CD4-positive, alpha-beta T cell treated with Interleukin-12 subunit alpha and Interleukin-12 subunit beta, for 1 hour (primary cell): ENCODE measurements around the gene PLA2G4F.

Source experiments
- DNase-seq: peaks from one replicate; pipeline ENCODE4 v3.0.0-alpha.2; 2020

The PLA2G4F gene, protein sequence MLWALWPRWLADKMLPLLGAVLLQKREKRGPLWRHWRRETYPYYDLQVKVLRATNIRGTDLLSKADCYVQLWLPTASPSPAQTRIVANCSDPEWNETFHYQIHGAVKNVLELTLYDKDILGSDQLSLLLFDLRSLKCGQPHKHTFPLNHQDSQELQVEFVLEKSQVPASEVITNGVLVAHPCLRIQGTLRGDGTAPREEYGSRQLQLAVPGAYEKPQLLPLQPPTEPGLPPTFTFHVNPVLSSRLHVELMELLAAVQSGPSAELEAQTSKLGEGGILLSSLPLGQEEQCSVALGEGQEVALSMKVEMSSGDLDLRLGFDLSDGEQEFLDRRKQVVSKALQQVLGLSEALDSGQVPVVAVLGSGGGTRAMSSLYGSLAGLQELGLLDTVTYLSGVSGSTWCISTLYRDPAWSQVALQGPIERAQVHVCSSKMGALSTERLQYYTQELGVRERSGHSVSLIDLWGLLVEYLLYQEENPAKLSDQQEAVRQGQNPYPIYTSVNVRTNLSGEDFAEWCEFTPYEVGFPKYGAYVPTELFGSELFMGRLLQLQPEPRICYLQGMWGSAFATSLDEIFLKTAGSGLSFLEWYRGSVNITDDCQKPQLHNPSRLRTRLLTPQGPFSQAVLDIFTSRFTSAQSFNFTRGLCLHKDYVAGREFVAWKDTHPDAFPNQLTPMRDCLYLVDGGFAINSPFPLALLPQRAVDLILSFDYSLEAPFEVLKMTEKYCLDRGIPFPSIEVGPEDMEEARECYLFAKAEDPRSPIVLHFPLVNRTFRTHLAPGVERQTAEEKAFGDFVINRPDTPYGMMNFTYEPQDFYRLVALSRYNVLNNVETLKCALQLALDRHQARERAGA

DNA sequence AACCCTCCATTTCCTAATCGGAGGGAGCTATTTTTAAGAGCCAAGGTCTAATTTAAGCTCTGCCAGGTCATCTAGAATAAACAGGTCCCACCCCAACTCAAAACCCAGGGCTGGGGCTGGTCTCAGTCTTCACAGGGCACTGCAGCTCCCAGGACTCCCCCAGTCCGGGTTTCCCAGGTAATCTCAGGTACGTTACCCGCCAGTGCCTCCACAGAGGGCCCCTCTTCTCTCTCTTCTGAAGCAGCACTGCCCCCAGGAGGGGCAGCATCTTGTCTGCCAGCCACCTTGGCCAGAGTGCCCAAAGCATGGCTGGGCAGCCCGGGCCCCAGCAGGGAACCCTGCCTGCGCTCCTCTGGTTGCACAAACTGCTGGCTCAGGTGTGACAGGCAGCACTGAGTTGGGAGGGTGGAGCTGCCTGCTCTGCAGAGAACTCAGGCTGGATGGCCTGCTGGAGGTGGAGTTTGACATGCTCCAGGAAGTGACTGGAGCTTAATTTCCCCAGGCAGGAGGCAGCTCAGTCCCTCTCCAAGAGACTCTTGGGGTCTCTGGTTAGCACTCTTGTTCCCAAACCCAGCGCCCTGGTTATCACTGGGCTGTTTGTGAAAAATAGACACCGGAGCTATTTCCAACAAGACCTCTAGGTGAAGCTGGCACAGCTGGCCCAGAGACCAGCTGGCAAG lies at the start of gene PLA2G4F:
Gene PLA2G4F, minus strand, starts transcription at position 394 of the 680 bp plus-strand sequence. Its CDS starts 87 bp downstream, at position 307.
- DNase-seq, result no peak

DNA sequence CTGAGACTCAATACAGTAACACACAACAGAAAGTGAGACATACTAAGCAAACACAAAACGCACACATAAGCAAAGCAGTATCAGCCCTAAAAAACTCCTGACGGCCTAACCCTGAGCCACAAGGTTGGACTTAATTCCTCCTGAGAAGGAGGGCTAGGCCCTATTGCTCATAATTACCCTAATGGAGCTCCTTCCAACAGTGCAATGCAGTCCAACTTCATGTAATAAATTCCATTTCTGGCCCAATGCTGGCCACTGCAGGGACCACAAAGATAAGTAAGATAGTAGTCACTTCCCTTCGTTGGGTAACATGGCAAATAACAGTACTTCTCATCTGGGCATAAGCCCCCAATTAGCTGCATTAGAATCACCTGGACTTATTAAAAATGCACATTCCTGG lies 47.5 kb upstream of the PLA2G4F start:
- no peak for DNase-seq

DNA sequence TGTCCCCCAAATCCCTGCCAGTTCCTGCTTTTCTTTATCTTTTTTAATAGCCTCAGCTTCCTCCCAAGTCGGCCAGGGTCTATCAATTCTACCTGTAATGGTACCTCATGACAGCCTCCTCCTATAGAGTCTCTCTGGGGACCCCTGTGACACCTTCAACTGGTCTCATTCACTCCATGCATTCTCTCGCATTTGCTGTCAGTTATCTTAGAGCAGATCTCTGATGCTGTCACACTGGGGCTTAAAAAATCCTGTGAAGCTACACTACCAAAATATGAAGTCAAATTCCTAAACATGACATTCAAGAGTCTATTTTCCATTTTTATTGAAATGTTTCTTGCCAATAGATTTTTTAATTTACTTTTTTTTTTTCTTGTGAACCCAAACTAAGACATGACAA lies 46.2 kb upstream of the PLA2G4F start:
- no peak for DNase-seq

DNA sequence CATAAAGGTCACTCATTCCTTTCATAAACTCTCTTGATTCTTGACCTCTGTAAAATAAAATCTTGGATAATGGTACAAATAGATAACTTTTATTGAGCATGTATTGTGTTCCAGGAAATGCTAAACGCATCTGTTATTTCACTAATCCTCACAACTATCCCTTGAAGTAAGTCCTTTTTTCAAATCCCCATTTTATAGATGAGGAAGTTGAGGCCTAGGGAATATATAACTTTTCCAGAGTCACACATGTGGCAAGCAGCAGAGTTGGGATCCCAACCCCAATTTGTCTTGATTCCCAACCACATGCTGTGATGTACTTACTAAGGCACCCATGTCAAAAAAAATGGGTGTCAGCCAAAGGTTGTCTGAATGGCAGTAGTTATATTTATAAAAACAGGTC lies 45.4 kb upstream of the PLA2G4F start:
- DNase-seq, result no peak

DNA sequence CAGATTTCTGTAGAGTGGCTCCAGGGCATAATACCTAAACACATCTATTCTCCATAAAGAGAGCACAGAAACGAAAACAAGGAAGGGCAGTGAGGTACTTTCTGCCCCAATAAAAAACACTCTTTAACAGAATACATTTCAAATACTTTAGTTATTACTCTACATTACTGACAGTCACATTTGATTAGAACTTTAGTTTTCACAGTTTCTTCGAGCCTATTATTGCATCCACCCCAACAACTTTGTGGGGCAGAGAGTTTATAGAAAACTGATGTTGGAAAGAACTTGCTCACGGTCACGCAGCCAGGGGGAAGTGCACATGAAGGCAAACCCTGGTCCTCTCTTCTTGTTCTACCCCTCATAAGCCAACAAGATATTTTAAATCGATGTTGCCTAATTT lies 42.7 kb upstream of the PLA2G4F start:
- no peak for DNase-seq

DNA sequence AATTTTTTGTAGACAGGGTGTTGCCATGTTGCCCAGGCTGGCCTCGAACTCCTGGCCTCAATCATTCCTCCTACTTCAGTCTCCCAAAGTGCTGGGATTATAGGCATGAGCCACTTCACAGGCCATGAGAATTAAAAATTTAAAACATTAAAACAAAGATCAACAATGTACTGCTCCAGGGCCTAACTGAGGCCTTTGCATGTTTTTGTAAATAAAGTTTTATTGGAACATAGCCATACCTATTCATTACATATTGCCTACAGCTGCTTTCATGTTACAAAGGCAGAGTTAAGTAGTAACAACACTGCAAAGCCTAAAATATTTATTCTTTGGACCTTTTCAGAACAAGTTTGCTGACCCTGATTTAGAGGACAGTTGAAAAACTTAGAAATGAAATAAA lies 42.1 kb upstream of the PLA2G4F start:
- no peak for DNase-seq

DNA sequence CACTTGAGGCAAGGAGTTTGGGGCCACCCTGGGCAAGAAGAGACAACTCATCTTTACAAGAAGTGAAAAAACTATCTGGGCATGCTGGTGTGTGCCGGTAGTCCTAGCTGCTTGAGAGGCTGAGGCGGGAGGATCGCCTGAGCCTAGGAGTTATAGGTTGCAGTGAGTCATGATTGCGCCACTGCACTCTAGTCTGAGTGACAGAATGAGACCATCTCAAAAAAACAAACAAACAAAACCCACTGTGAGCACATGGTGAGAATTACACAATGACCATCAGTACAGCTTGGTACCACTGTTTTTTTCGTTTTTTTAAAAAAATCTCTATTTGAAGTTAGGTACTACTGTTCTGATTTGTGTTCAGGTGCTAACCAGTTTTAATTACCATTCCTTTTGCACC lies 38.1 kb upstream of the PLA2G4F start:
- no peak for DNase-seq

DNA sequence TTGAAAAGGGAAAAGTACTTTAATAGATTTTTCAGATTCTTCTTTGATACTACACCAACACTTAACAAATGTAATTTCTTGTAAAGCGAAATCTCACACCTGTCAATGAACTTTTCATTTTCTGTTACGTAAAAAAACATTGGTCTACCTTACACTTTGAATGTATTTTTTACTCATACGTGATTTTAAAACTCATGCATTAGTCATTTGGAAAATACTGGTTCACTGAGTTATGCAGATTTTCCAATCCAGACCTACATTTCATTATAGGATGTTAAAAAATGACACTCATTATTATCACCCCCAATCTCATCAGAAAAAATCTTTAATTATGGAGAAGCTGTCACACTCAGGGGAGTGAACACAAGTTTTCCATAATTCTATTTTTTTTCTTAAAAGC lies 36.9 kb upstream of the PLA2G4F start:
- DNase-seq, result no peak

DNA sequence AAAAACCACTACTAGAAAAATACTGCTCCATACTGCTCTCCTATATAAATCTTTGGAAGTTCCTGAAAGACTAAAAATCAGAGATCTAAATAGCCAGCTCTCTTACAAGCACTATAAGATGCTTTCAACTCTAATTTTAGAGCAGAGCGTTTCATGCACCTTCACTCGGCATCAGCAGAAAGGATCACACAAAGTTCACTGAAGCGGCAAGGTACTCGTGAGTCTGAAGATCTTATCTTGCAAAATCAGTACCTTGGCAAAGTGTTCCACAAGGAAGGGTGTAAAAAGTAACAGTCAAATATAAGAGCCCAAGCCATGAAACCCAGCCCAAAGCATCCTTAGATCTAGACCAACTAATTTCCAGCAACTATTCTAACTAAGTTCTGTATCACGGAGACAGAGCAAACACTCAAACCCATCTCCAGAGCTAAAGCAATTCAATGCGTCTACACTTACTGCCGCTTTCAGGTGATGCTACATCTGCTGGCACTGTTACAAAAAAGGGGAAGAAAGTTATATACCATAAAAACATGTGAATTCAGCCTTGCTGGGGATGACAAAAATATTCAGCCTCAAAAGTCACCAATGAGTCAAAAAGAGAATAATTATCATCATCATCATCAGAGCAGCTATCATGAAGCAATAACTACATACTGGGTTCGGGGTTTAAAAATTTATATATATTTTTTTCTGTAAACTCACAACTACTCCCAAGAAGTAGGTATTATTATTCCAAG lies 35.3 kb upstream of the PLA2G4F start:
- no peak for DNase-seq

DNA sequence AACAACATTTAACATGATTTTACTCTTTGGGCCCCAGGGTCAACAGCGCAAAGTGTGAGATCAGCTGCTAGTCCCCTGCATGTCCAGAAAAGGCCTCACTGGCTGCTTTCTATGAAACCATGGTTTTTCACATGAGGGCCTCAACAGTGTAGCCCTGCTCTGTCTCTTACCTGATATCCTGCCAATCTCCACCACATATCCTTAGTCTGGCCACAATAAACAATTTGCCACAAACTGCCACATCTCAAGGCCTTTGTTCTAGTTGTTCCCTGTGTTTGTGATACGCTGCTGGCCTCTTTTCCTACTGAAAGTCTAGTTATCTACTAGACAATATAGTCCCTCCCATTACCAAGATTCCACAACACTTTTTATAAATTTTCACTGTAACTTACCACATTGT lies 33.9 kb upstream of the PLA2G4F start:
- DNase-seq, result no peak

DNA sequence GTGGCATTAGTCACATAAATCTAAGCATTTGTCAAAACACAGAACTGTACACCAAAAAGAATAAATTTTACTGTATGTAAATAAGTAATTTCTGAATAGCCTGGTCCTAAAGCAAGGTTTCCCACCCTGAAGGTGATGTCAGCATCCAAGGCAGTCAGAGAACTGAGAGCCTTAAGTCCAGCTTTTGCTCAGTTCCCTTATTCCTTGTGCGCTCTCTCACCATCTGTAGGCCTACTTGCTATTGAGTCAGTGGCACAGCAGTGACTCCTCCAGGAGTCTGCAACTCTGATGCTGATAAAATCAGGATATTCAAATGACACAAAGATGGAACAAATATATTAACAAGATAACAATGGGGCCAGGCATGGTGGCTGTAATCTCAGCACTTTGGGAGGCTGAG lies 29.4 kb upstream of the PLA2G4F start:
- no peak for DNase-seq

DNA sequence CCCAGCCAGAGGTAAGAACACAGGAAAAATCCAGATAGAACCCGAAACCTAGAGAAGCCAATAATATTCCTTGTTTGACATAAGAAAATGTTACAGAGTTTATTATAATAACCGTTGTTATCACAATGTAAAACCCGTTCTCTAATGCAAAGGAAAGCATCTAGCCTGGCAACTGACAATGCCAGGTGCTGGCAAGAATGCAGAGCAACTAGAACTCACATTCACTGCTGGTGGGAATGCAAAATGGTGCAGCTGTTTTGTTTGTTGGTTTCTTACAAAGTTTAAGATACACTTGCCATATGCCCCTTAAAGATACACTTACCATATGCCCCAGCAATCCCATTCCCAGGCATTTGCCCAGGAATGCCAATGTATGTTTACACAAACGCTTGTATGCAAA lies 28.3 kb upstream of the PLA2G4F start:
- DNase-seq, result no peak

DNA sequence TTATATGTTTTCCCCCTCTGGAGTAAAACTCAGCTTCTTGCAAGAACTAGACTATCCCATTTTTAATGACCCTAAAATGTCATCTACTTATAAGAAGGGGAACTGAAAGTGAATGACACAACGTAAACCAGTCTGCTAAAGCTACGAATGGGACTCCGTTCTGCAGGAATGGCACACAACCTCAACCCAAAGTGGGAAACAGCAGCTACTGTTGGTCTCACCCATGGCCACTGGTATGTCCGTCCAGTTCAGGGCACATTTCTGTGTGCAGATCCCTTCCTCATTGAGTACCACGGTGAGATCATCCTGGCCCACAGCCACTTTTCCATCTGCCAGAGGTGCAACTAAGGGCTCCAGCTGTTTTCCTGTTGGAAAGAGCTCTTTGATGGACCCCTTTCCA lies 27.9 kb upstream of the PLA2G4F start:
- no peak for DNase-seq

DNA sequence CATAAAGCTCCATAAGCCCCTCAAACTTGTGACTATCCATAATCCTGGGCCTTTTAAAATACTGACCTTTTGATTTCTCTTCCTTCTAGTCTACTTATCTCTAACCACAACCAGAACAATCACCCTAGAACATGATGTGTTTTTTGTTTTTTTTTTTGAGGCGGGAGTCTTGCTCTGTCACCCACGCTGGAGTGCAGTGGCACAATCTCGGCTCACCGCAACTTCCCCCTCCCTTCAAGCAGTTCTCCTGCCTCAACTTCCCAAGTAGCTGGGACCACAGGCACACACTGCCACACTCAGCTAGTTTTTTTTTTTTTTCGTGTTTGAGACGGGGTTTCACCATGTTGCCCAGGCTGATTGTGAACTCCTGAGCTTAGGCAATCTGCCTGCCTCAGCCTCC lies 26.5 kb upstream of the PLA2G4F start:
- DNase-seq, result no peak

DNA sequence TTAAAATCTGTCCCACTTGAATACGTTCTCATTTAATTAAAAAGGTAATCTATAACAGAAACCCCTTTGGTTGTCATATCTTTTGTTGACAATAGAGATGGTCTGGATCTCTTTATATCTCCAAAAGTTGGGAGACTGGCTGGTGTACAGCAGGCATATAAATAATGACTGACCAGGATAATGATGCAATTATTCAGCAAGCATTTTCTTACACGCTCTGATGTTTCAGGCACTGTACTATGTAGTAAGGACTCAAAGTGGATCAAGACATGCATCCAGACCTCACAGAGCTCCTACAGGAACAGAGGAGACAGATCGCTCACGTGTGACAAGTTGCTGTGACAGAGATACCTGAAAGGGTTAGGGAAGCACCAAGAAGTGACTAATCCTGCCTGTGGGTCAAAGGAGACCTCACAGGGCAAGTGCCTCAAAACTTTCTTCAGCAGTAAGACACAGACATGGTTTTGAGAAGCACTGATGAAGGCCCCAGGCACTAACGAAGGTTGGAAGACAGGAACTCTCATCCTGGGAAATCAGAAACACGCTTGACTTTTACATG lies 26.0 kb upstream of the PLA2G4F start:
- no peak for DNase-seq

DNA sequence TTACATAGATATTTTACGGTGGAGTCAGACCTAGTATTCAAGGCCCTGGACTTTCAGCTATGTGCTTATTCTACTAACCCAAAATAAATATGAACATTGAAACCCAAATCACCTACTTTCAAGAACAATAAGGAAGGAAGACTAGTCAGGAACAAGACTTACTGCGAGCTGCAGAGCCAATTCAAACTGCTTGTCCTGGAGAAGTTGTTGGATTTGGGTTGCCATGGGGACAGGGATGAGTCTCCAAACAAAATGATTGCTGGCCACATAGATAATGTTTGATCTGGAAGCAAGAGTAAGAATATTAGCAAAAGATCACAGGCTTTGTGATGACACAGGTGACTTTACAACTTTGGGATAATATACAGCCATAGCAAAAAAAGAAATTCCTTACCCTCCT lies 21.6 kb upstream of the PLA2G4F start:
- DNase-seq, result no peak

DNA sequence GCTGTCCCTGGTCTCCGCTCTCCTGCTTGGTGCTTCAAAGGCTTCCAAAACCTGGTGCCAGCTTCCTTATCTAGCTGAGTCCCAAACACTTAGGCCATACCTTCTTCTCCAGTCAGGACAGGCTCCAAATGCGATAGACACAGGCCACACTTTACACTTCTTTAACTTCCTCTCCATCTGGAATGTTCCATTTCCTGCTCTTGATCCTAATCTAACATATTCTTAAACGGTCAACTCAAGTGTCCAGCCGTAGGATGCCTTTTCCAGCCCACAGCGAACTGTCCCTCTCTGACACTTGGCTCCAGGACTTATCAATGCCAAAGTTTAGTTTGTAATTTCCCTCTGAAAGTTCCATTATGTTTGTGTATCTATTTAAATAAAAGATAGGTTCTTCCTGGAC lies 19.2 kb upstream of the PLA2G4F start:
- no peak for DNase-seq

DNA sequence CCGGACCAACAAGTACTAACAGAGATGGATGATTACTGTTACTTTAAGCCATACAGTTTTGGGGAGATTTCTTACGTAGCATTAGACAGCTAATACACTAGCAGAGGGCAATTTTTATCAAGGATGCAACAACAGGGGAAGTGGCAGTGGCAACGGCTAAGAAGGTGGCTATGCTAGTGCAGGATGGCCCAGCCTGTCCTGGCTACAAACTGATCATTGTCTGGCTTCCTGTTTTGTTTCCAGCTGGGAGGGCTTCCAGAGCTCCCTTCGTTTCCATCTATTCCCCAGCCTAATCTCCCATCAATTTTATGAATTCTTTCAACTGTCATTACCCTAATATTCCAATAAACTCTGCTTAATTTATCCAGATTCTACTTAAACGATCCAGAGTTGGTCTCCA lies 16.0 kb upstream of the PLA2G4F start:
- DNase-seq, result no peak

DNA sequence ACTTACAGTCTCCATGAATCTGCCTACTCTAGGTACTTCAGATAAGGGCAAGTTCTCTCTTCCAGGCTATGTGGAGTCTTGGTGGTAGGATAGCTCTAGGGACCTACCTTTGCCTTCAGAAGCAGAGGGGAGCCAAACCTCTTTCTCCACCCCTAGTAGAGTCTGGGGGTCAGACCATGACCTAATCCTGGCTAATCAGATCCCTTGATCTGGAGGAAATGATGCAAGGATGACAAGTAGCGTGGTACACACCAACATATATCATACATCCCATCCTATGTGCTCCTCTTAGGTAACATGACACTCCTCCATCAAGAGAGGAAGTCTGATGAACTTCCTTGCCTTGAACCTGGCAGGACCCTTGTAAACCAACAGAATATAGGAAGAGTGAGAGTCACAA lies 15.4 kb upstream of the PLA2G4F start:
- DNase-seq, result no peak

DNA sequence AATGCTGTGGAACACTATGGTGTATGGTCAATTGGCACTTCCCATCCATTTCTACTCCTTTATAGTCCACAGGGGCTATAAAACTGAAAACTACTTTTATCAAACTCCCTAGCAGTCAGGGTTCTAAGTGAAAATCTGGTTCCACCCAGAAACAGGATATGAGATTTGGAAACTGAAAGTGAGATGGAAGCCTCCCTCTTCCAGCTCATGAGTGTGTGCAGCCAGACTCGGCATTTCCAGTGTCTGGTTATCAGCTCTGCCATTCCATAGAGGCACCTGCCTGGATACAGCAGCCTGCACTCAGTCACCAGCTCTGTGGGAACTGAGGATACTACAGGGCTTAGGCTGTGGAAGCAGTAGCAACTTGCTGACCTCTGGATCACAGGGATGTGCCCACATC lies 14.7 kb upstream of the PLA2G4F start:
- DNase-seq, result no peak

DNA sequence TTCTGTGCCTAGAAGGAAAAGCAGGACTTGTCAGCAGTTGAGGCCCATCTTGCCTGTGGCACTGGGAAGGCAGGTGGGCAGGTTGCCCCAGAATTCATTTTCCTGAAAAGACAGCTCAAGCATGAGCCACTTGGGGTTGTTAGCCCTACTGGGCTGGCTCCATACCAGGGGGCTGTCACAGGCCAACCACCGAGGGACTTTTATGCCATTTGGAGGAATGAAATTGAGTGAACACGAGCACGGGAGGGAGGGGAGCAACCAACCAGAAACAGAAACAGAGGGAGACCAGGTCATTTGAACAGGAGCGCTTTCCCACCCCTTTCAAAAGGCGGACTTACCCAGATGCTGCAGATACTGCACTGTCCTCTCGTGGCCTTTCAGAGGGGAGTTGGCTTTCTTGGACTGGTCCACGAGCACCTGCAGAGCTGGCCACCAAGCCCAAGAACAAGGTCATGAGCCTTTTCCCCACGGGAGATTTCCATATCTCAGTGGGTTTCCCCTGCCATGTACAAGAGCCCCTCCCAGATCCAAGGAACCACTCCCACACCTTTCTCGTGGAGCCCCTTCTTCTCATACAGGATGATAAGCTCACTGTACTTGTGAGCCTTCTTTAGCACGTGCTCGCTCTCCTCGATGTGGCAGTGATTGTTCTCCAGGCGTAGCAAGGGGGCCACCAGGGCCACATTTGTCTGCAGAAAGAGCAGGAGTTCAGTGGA lies 9.9 kb upstream of the PLA2G4F start:
- no peak for DNase-seq

DNA sequence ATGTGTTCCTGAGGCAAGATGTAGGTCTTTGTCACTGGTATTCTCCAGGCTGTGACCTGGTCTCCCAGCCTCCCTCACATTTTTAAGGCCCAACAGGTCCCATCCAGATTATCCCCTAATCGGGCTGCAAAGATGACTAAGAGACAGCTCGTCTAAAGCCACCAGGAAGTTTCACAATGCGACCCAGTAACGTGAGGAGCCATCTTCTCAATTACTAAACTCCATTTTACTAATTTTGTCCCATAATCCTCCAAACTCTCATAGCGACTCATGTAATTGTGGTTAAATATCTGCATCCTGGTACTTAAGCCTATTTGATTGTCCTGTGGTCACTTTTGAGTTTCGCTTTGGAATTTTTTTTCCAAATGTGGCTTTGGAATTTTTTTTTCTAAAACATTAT lies 8.7 kb upstream of the PLA2G4F start:
- no peak for DNase-seq
